Measurements from ENCODE around the gene MAP3K5. TPM values are rescaled to one million over a fixed set of nuclear protein-coding genes. Genes with fewer than 3 reads are reported as not detected.
"Not testable (repeated sequence)": the region's sequence is repeated elsewhere in the genome, so short reads cannot be mapped to it uniquely, and the experiment has no call there.

Gene MAP3K5
- total RNA-seq, 4 donors from 2014 or later, result 20.8 to 31.7 (median 23.4) TPM

DNA sequence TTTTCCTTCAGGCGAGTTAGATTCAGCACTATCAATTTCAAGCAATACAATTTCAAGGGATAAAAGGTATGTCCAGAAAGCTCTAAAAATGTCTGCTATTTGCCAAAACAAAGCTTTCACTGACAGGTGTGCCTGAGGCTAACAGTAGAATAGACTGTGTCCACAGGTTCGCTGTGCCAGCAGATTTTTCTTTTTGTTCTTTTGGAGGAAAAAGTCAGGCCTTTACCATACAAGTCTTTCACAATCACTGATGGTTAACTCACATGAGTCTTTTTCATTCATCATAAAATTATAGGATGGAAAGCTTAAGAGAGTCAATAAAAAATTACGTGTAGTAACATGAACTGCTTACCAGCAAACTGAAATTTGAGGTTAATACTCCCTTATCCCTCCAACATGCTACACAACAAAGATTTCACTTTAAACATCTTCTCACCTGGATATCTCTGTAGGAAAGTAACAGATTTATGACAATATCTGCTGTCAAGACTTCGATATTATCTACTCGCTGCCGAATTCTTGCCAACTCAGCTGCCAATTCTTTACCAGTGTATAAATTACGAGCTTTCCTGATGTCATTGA lies 95.4 kb downstream of the MAP3K5 start:
- Histone ChIP-seq H3K27ac (no peak overlapping the region), H3K36me3 (peaks cover 0 to 28% of the 10 kb centered on the region in 2 donors), H3K27me3 (no peaks in the 10 kb centered on the region), H3K9me3 (no peaks in the 10 kb centered on the region), H3K4me1 (no peaks in the 10 kb centered on the region), H3K4me3 (no peak overlapping the region)
- TF ChIP-seq POLR2A (IDR thresholded peaks at IDR 0.05), result no peak
- TF ChIP-seq, protein P1, sequence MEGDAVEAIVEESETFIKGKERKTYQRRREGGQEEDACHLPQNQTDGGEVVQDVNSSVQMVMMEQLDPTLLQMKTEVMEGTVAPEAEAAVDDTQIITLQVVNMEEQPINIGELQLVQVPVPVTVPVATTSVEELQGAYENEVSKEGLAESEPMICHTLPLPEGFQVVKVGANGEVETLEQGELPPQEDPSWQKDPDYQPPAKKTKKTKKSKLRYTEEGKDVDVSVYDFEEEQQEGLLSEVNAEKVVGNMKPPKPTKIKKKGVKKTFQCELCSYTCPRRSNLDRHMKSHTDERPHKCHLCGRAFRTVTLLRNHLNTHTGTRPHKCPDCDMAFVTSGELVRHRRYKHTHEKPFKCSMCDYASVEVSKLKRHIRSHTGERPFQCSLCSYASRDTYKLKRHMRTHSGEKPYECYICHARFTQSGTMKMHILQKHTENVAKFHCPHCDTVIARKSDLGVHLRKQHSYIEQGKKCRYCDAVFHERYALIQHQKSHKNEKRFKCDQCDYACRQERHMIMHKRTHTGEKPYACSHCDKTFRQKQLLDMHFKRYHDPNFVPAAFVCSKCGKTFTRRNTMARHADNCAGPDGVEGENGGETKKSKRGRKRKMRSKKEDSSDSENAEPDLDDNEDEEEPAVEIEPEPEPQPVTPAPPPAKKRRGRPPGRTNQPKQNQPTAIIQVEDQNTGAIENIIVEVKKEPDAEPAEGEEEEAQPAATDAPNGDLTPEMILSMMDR (IDR thresholded peaks at IDR 0.05), result no peak
- TF ChIP-seq POLR2AphosphoS5 (IDR thresholded peaks at IDR 0.05), result no peak
- no peak for TF ChIP-seq EP300 (IDR thresholded peaks at IDR 0.05)
- 82 to 87% methylated on average over 7 of the region's 7 CpGs for WGBS, 2 donors (ENCODE audit: low coverage in 1 of 2)
- no peak for ATAC-seq

DNA sequence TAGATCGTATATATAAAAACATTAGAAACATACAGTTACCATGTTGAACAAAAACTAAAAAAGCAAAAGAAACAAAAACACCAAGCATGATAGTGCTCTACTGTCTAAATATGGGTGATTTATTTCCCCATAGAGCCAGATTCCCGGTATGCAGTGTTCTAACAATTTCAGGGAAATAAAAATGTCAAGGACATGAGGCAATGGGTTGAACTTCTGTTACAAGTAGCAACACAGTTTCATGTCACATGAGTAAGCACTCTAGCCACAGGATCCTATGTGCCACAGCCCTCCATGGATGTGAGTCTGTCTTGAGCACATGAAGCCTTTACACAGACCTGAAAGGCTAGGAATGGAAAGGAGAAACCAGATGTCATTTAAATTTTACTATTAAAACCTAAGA lies 96.0 kb downstream of the MAP3K5 start:
- TF ChIP-seq EP300 (IDR thresholded peaks at IDR 0.05), result no peak
- peak; percentile 71 for TF ChIP-seq POLR2AphosphoS5 (IDR thresholded peaks at IDR 0.05)
- WGBS, 2 donors (ENCODE audit: low coverage in 1 of 2), result 34 to 42% methylated on average over 2 of the region's 2 CpGs
- no peak overlapping the region for H3K4me3 ChIP-seq
- H3K4me1 ChIP-seq, result no peaks in the 10 kb centered on the region
- no peaks in the 10 kb centered on the region for H3K9me3 ChIP-seq
- H3K36me3 ChIP-seq, result peaks cover 0 to 28% of the 10 kb centered on the region in 2 donors
- no peaks in the 10 kb centered on the region for H3K27me3 ChIP-seq
- ATAC-seq, result peak; percentile 85
- no peak overlapping the region for H3K27ac ChIP-seq

DNA sequence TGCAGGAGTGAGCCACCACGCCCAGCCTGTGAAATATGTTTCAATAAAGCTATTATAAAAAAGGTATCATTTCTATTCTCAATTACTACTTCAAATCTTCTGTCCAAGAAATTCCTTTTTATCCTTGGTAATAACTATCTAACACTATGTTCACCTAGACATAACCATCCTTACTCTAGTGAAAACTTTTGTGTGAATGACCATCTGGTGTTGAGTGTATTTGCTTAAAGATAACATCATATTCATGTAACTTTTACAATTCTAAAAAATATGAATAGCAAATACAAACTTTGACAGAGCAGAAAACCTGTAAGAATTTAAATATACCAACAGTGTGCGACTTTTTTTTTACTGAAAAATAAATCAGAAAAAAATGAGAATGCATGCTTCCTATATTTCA lies 96.9 kb downstream of the MAP3K5 start:
- H3K9me3 ChIP-seq, result no peaks in the 10 kb centered on the region

DNA sequence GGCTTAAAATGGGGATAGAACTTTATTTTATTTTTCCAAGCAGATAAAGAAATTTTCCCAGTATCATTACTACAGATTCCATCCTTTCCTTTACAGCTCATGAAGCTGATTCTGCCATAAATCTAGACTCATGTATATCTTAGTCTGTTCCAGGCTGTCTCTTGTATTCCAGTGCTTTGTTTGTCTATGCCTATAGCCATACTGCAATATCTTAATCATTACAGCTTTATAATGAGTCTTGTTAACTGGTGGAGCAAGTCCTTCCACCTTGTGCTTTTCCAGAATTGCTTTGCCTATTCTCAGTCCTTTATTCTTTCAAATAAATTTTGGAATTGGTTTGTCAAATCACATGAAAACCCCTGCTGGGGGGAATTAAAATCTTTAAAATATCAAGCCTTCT lies 99.2 kb downstream of the MAP3K5 start:
- Histone ChIP-seq H3K4me3 (no peak overlapping the region), H3K27ac (no peak overlapping the region), H3K36me3 (peaks cover 0 to 28% of the 10 kb centered on the region in 2 donors), H3K9me3 (no peaks in the 10 kb centered on the region), H3K4me1 (no peaks in the 10 kb centered on the region), H3K27me3 (no peaks in the 10 kb centered on the region)
- no peak for TF ChIP-seq POLR2AphosphoS5 (IDR thresholded peaks at IDR 0.05)
- no peak for TF ChIP-seq POLR2A (IDR thresholded peaks at IDR 0.05)
- TF ChIP-seq, protein P1 (IDR thresholded peaks at IDR 0.05), result no peak
- no peak for TF ChIP-seq EP300 (IDR thresholded peaks at IDR 0.05)
- ATAC-seq, result no peak

More for the DNA sequence above, 96.9 kb downstream of the MAP3K5 start:
- Histone ChIP-seq H3K27me3 (no peaks in the 10 kb centered on the region), H3K4me1 (no peaks in the 10 kb centered on the region), H3K4me3 (no peak overlapping the region), H3K27ac (no peak overlapping the region), H3K36me3 (peaks cover 0 to 28% of the 10 kb centered on the region in 2 donors)
- whole genome bisulfite sequencing, 2 donors (ENCODE audit: low coverage in 1 of 2), result 99 to 100% methylated on average over 2 of the region's 2 CpGs
- ATAC-seq, result no peak
- TF ChIP-seq, protein P1 (IDR thresholded peaks at IDR 0.05), result no peak
- TF ChIP-seq EP300 (IDR thresholded peaks at IDR 0.05) (no peak), POLR2AphosphoS5 (IDR thresholded peaks at IDR 0.05) (no peak), POLR2A (IDR thresholded peaks at IDR 0.05) (no peak)

DNA sequence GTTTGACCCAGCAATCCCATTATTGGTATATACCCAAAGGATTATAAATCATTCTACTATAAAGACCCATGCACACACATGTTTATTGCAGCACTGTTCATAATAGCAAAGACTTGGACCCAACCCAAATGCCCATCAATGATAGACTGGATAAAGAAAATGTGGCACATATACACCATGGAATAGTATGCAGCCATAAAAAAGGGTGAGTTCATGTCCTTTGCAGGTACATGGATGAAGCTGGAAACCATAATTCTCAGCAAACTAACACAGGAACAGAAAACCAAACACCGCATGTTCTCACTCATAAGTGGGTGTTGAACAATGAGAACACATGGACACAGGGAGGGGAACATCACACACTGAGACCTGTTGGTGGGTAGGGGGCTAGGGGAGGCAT lies 104.4 kb downstream of the MAP3K5 start:
- not testable (repeated sequence) for H3K9me3 ChIP-seq, H3K36me3 ChIP-seq, ATAC-seq, H3K4me3 ChIP-seq, H3K27me3 ChIP-seq, H3K27ac ChIP-seq
- WGBS, 2 donors (ENCODE audit: low coverage in 1 of 2), result 100% methylated on average over 1 of the region's 1 CpG
- peaks cover 0 to 19% (median 0%) of the 10 kb centered on the region in 3 donors for H3K4me1 ChIP-seq

DNA sequence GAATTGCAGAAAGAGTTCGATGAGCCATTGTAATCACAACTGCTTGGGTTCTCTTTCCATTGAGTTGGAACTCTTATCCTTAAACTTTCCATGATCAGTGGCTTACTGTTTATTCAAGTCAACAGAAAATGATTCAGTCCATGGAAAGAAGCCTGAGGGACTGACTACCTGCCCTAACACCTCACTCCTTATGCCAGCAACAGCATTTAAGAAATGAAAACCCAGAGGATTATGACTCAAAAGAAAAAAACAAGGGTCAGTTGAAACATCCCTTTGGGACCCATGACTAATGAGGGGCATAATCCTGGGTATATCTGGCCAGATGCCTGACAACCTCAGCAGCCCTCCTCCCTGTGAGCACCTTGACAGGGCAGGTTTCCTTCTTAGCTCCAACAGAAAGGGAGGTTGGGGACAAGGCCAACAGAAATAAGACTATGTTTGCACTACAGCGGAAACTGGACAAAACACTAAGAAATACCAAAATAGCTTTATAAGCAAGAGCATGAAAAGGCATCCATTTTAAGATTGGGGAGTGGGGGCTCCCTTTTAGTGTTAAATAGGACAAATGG lies 106.7 kb downstream of the MAP3K5 start:
- Histone ChIP-seq H3K27me3 (no peaks in the 10 kb centered on the region), H3K4me3 (no peak overlapping the region), H3K27ac (no peak overlapping the region), H3K36me3 (no peaks in the 10 kb centered on the region), H3K9me3 (no peaks in the 10 kb centered on the region), H3K4me1 (peaks cover 0 to 19% (median 0%) of the 10 kb centered on the region in 3 donors)
- WGBS, 2 donors (ENCODE audit: low coverage in 1 of 2), result 83 to 91% methylated on average over 2 of the region's 2 CpGs
- TF ChIP-seq POLR2A (IDR thresholded peaks at IDR 0.05) (no peak), POLR2AphosphoS5 (IDR thresholded peaks at IDR 0.05) (no peak), EP300 (IDR thresholded peaks at IDR 0.05) (no peak)
- TF ChIP-seq, protein P1 (IDR thresholded peaks at IDR 0.05), result no peak
- no peak for ATAC-seq

Measured in gastroesophageal sphincter (tissue), 4 donors.